ENCODE measurements around the gene BIRC7.

- TF ChIP-seq POLR2A (IDR thresholded peaks at IDR 0.05; ENCODE audit: low read depth, low read length) (no peak), POLR2AphosphoS5 (IDR thresholded peaks at IDR 0.05; ENCODE audit: low read depth, low read length) (no peak), TAF1 (IDR thresholded peaks at IDR 0.05; ENCODE audit: borderline replicate concordance, low read depth, low read length) (no peak)
These were observed 22.9 kb upstream of the BIRC7 start for GRCh38 chr20:63212792-63213191.
